Measurements from ENCODE around the gene TEN1. TPM values are rescaled to one million over a fixed set of nuclear protein-coding genes. Genes with fewer than 3 reads are reported as not detected.

Gene TEN1, protein sequence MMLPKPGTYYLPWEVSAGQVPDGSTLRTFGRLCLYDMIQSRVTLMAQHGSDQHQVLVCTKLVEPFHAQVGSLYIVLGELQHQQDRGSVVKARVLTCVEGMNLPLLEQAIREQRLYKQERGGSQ
- total RNA-seq (100 to 1,000 TPM in 1 of 5 donors, 10 to 100 TPM in 3, not detected in 1; 14.2 to 121 (median 19.3) TPM), polyA plus RNA-seq (10 to 100 TPM; 37.1 to 66.6 (median 52.4) TPM)
- long read RNA-seq, donor 1, partial matches to known transcripts = 0 of 4 reads
- long read RNA-seq, donor 1, other reads (novel, unspliced or antisense) = 0 of 4 reads
- long read RNA-seq, donor 2, transcript TEN1-201 (4 exons, 994 nt) = major isoform, 18 of 18 reads
- long read RNA-seq, donor 2, partial matches to known transcripts = 0 of 18 reads
- long read RNA-seq, donor 2, other reads (novel, unspliced or antisense) = 0 of 18 reads
- long read RNA-seq, donor 3, transcript TEN1-201 (4 exons, 994 nt) = major isoform, 7 of 7 reads
- long read RNA-seq, donor 3, partial matches to known transcripts = 0 of 7 reads
- long read RNA-seq, donor 3, other reads (novel, unspliced or antisense) = 0 of 7 reads
- long read RNA-seq, donor 4 = 0 reads
- long read RNA-seq, donor 5, transcript TEN1-201 (4 exons, 994 nt) = major isoform, 14 of 15 reads
- long read RNA-seq, donor 5, partial matches to known transcripts = 0 of 15 reads
- long read RNA-seq, donor 5, other reads (novel, unspliced or antisense) = 0 of 15 reads
- long read RNA-seq, donor 6, transcript TEN1-201 (4 exons, 994 nt) = major isoform, 24 of 25 reads
- long read RNA-seq, donor 6, partial matches to known transcripts = 0 of 25 reads
- long read RNA-seq, donor 6, other reads (novel, unspliced or antisense) = 0 of 25 reads
- long read RNA-seq, donor 7, transcript TEN1-201 (4 exons, 994 nt) = major isoform, 14 of 14 reads
- long read RNA-seq, donor 7, partial matches to known transcripts = 0 of 14 reads
- long read RNA-seq, donor 7, other reads (novel, unspliced or antisense) = 0 of 14 reads
- long read RNA-seq, donor 8, transcript TEN1-201 (4 exons, 994 nt) = major isoform, 8 of 15 reads
- long read RNA-seq, donor 8, partial matches to known transcripts = 7 of 15 reads
- long read RNA-seq, donor 8, other reads (novel, unspliced or antisense) = 0 of 15 reads
- long read RNA-seq, donor 9, transcript TEN1-201 (4 exons, 994 nt) = major isoform, 6 of 6 reads
- long read RNA-seq, donor 9, partial matches to known transcripts = 0 of 6 reads
- long read RNA-seq, donor 9, other reads (novel, unspliced or antisense) = 0 of 6 reads
- long read RNA-seq, donor 10, partial matches to known transcripts = 0 of 3 reads
- long read RNA-seq, donor 10, other reads (novel, unspliced or antisense) = 0 of 3 reads

DNA sequence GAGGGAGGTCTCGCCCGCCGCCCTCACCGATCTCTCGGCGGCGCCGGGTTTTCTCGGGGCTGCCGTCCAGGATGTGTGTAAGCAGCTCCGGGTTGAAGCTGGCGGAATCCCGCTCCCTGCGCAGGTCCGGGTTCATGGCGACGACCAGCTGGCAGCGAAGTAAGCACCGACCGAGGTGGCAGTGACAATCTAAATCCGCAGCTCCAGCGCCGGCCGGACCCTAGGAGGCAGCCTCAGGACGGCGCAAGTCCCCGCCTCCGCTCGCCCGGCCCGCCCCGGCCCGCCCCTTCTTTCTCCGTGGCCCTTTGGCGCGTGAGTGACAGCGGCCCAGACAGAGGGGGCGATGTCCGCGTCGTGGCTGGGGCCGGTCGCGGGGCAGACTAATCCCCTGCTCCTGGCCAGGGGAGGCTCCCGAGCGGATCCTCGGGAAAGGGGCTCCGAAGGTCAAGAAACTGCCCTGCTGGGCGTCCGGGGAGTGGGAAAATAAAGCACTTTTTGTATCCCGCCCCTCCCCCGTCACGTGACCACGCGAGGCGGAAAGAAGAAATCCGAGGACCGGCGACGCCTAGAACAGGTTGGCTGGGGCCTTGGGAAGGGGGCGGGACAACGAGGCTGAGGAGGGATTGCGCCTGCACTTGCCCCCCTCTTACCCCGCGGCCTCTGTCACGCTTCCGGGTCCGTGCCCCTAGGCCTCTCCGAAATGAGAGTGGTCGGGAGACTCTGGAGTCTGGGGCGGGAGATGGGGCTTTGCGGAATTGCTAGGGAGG is at the start of gene TEN1, which contains the start of gene ACOX1:
TEN1 (plus strand) TSS at position 303 of the 767 bp plus-strand sequence. CDS start 6,953 bp downstream, outside the sequence.
ACOX1 (minus strand) TSS at position 229 of the 767 bp plus-strand sequence; CDS start at position 136, 93 bp downstream.
- no peaks in the 10 kb centered on the region for H3K27me3 ChIP-seq
- H3K4me3 ChIP-seq = peak within 1 kb of the TSS; percentile 72 to 86 (median 80)
- DNase-seq = peak; percentile 97 to 99
- peaks cover 22 to 84% (median 66%) of the 10 kb centered on the region in 4 donors for H3K4me1 ChIP-seq
- peak within 1 kb of the TSS; percentile 95 to 99 (median 97) for H3K27ac ChIP-seq
- WGBS, 5 donors = 0% methylated on average over 41 to 72 of the region's 72 CpGs
- no peaks in the 10 kb centered on the region for H3K9me3 ChIP-seq
- intact Hi-C loops (cut with DNase I; ENCODE audit: low total_unique reads) = no loop called here
- TF ChIP-seq POLR2AphosphoS5 (IDR thresholded peaks at IDR 0.05) = peak; percentile 85 to 97 (median 97)
- TF ChIP-seq, protein P1, sequence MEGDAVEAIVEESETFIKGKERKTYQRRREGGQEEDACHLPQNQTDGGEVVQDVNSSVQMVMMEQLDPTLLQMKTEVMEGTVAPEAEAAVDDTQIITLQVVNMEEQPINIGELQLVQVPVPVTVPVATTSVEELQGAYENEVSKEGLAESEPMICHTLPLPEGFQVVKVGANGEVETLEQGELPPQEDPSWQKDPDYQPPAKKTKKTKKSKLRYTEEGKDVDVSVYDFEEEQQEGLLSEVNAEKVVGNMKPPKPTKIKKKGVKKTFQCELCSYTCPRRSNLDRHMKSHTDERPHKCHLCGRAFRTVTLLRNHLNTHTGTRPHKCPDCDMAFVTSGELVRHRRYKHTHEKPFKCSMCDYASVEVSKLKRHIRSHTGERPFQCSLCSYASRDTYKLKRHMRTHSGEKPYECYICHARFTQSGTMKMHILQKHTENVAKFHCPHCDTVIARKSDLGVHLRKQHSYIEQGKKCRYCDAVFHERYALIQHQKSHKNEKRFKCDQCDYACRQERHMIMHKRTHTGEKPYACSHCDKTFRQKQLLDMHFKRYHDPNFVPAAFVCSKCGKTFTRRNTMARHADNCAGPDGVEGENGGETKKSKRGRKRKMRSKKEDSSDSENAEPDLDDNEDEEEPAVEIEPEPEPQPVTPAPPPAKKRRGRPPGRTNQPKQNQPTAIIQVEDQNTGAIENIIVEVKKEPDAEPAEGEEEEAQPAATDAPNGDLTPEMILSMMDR (IDR thresholded peaks at IDR 0.05) = peak in 4 of 7 experiments; percentile 7 to 49 (median 26)
- TF ChIP-seq POLR2A (IDR thresholded peaks at IDR 0.05) = peak in 2 of 4 donors; percentile 73 to 84
- no peak for TF ChIP-seq EP300 (IDR thresholded peaks at IDR 0.05)
- peaks cover 0 to 4% (median 0%) of the 10 kb centered on the region in 4 donors for H3K36me3 ChIP-seq

DNA sequence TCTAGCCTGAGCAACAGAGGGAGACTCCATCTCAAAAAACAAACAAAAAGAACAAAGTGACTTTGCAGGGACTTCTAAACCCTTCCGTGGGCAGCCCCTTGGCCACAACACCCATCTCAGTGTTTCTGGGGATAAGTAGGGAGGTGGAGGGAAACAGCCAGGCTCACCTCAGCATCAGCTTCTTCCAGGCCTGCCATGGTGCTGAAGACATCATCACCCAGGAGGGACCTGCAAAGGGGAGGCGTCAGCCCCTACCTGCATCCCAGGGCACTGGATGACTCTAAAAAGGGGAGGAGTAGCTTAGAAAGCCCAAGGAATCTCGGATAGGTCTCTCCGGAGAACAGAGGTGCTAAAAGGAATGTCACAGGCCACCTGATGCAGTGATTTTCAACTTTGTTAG is 48.0 kb upstream of the TEN1 start:
- Histone ChIP-seq H3K4me1 (no peaks in the 10 kb centered on the region), H3K4me3 (no peak overlapping the region), H3K9me3 (no peaks in the 10 kb centered on the region), H3K27me3 (no peaks in the 10 kb centered on the region), H3K27ac (no peak overlapping the region), H3K36me3 (peaks cover 0 to 9% (median 4%) of the 10 kb centered on the region in 4 donors)
- DNase-seq = no peak
- intact Hi-C loops (cut with DNase I; ENCODE audit: low total_unique reads) = no loop called here
- 88 to 95% (median 91%) methylated on average over 4 of the region's 4 CpGs for WGBS, 5 donors
- no peak for TF ChIP-seq POLR2AphosphoS5 (IDR thresholded peaks at IDR 0.05)
- TF ChIP-seq, protein P1 (IDR thresholded peaks at IDR 0.05) = no peak
- TF ChIP-seq EP300 (IDR thresholded peaks at IDR 0.05) = no peak
- TF ChIP-seq POLR2A (IDR thresholded peaks at IDR 0.05) = no peak

DNA sequence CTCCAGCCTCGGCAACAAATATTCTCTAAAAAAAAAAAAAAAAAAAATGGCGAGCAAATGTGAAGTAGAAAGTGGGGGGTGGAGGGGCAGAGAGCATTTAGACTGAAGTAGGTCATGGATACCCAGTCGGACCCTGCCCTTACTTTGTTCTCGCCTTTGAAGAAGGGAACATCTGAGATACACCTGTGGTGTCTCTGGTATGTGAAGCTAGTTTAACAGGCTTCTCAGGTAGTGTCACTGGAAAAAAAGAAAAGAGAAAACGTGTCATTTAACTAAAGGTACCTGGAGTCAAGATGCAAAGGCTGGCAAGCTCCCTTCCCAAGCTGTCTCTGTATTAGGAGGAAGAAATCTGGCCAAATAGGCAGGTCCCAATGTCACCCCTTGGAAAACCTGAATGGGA is 46.2 kb upstream of the TEN1 start:
- 87 to 93% (median 92%) methylated on average over 5 of the region's 5 CpGs for WGBS, 5 donors
- Histone ChIP-seq H3K27ac (no peak overlapping the region), H3K27me3 (no peaks in the 10 kb centered on the region), H3K4me1 (no peaks in the 10 kb centered on the region), H3K4me3 (no peak overlapping the region), H3K36me3 (no peaks in the 10 kb centered on the region), H3K9me3 (no peaks in the 10 kb centered on the region)
- no peak for DNase-seq
- intact Hi-C loops (cut with DNase I; ENCODE audit: low total_unique reads) = no loop called here
- TF ChIP-seq, protein P1 (IDR thresholded peaks at IDR 0.05) = no peak
- no peak for TF ChIP-seq POLR2AphosphoS5 (IDR thresholded peaks at IDR 0.05)
- TF ChIP-seq EP300 (IDR thresholded peaks at IDR 0.05) = no peak
- no peak for TF ChIP-seq POLR2A (IDR thresholded peaks at IDR 0.05)

All from stomach (tissue), 19 donors.